ENCODE data around the gene RXYLT1. TPM values are rescaled to one million over a fixed set of nuclear protein-coding genes. Genes with fewer than 3 reads are reported as not detected.
"Not testable (repeated sequence)": the region's sequence is repeated elsewhere in the genome, so short reads cannot be mapped to it uniquely, and the experiment has no call there.

The RXYLT1 gene
- total RNA-seq, 2 donors from 2014 or later = 9.7 to 11.0 TPM

GRCh38 chr12:63838411-63838810 lies 58.7 kb downstream of the RXYLT1 start:
- no peak overlapping the region for H3K4me3 ChIP-seq (ENCODE audit: low read length)
- no peak overlapping the region for H3K9ac ChIP-seq (ENCODE audit: extremely low read depth, low read length, poor library complexity, severe bottlenecking)
- Mint-ChIP-seq H3K4me3 (no peak overlapping the region), H3K36me3 (ENCODE audit: low read depth) (no peaks in the 10 kb centered on the region), H3K27ac (no peak overlapping the region), H3K27me3 (ENCODE audit: insufficient read depth) (peaks cover 4% of the 10 kb centered on the region), H3K9me3 (no peaks in the 10 kb centered on the region), H3K4me1 (no peaks in the 10 kb centered on the region)
- no peak for DNase-seq
- H3K4me1 ChIP-seq (ENCODE audit: control insufficient read depth, insufficient read depth, low read length) = no peaks in the 10 kb centered on the region
- H3K36me3 ChIP-seq (ENCODE audit: control insufficient read depth, insufficient read depth, low read length) = no peaks in the 10 kb centered on the region
- no peak for TF ChIP-seq CTCF (conservative IDR thresholded peaks at IDR 0.05)
- no peak overlapping the region for H3K27ac ChIP-seq (ENCODE audit: low read depth, low read length)
- 93 to 95% methylated on average over 8 to 9 of the region's 9 CpGs for WGBS, 2 experiments (ENCODE audit: insufficient coverage in 1 of 2, insufficient read length in 1 of 2)
- no peaks in the 10 kb centered on the region for H3K27me3 ChIP-seq (ENCODE audit: control insufficient read depth, insufficient read depth, low read length, poor library complexity, severe bottlenecking)
- no peaks in the 10 kb centered on the region for H3K9me3 ChIP-seq (ENCODE audit: control insufficient read depth, low read length)

- peaks cover 4% of the 10 kb centered on the region for H3K4me1 Mint-ChIP-seq
- DNase-seq = no peak
- no peak overlapping the region for H3K9ac ChIP-seq (ENCODE audit: extremely low read depth, low read length, poor library complexity, severe bottlenecking)
- no peak overlapping the region for H3K27ac ChIP-seq (ENCODE audit: low read depth, low read length)
- no peak for TF ChIP-seq CTCF (conservative IDR thresholded peaks at IDR 0.05)
- H3K9me3 ChIP-seq (ENCODE audit: control insufficient read depth, low read length) = no peaks in the 10 kb centered on the region
- no peaks in the 10 kb centered on the region for H3K27me3 ChIP-seq (ENCODE audit: control insufficient read depth, insufficient read depth, low read length, poor library complexity, severe bottlenecking)
- H3K4me1 ChIP-seq (ENCODE audit: control insufficient read depth, insufficient read depth, low read length) = no peaks in the 10 kb centered on the region
- H3K27me3 Mint-ChIP-seq (ENCODE audit: insufficient read depth) = peaks cover 4% of the 10 kb centered on the region
- H3K4me3 ChIP-seq (ENCODE audit: low read length) = no peak overlapping the region
- no peaks in the 10 kb centered on the region for H3K36me3 Mint-ChIP-seq (ENCODE audit: low read depth)
- no peak overlapping the region for H3K27ac Mint-ChIP-seq
- WGBS, 2 experiments (ENCODE audit: insufficient coverage in 1 of 2, insufficient read length in 1 of 2) = 86 to 100% methylated on average over 1 of the region's 3 CpGs
- H3K9me3 Mint-ChIP-seq = no peaks in the 10 kb centered on the region
- H3K4me3 Mint-ChIP-seq = no peak overlapping the region
- H3K36me3 ChIP-seq (ENCODE audit: control insufficient read depth, insufficient read depth, low read length) = no peaks in the 10 kb centered on the region
Observed at GRCh38 chr12:63841011-63841410, 61.3 kb downstream of the RXYLT1 start.

GRCh38 chr12:63841571-63841970 lies 61.9 kb downstream of the RXYLT1 start:
- Mint-ChIP-seq H3K27me3 (ENCODE audit: insufficient read depth) (peaks cover 4% of the 10 kb centered on the region), H3K27ac (no peak overlapping the region), H3K9me3 (no peaks in the 10 kb centered on the region), H3K36me3 (ENCODE audit: low read depth) (no peaks in the 10 kb centered on the region), H3K4me1 (peaks cover 10% of the 10 kb centered on the region), H3K4me3 (no peak overlapping the region)
- Histone ChIP-seq H3K27me3 (ENCODE audit: control insufficient read depth, insufficient read depth, low read length, poor library complexity, severe bottlenecking) (no peaks in the 10 kb centered on the region), H3K4me3 (ENCODE audit: low read length) (no peak overlapping the region), H3K9ac (ENCODE audit: extremely low read depth, low read length, poor library complexity, severe bottlenecking) (no peak overlapping the region), H3K36me3 (ENCODE audit: control insufficient read depth, insufficient read depth, low read length) (no peaks in the 10 kb centered on the region), H3K9me3 (ENCODE audit: control insufficient read depth, low read length) (no peaks in the 10 kb centered on the region), H3K27ac (ENCODE audit: low read depth, low read length) (no peak overlapping the region), H3K4me1 (ENCODE audit: control insufficient read depth, insufficient read depth, low read length) (no peaks in the 10 kb centered on the region)
- 93 to 100% methylated on average over 3 to 4 of the region's 4 CpGs for WGBS, 2 experiments (ENCODE audit: insufficient coverage in 1 of 2, insufficient read length in 1 of 2)
- no peak for TF ChIP-seq CTCF (conservative IDR thresholded peaks at IDR 0.05)
- DNase-seq = no peak

- H3K9me3 Mint-ChIP-seq; H3K27ac ChIP-seq (ENCODE audit: low read depth, low read length); H3K4me3 ChIP-seq (ENCODE audit: low read length); H3K4me1 ChIP-seq (ENCODE audit: control insufficient read depth, insufficient read depth, low read length); H3K27ac Mint-ChIP-seq; H3K9ac ChIP-seq (ENCODE audit: extremely low read depth, low read length, poor library complexity, severe bottlenecking); H3K27me3 Mint-ChIP-seq (ENCODE audit: insufficient read depth); H3K36me3 Mint-ChIP-seq (ENCODE audit: low read depth); H3K36me3 ChIP-seq (ENCODE audit: control insufficient read depth, insufficient read depth, low read length); H3K27me3 ChIP-seq (ENCODE audit: control insufficient read depth, insufficient read depth, low read length, poor library complexity, severe bottlenecking); DNase-seq; H3K9me3 ChIP-seq (ENCODE audit: control insufficient read depth, low read length): not testable (repeated sequence)
- Mint-ChIP-seq H3K4me3 (peak overlapping the region; percentile 91), H3K4me1 (peaks cover 11% of the 10 kb centered on the region)
- WGBS, 2 experiments (ENCODE audit: insufficient coverage in 1 of 2, insufficient read length in 1 of 2) = 87 to 97% methylated on average over 11 to 17 of the region's 17 CpGs
Observed at GRCh38 chr12:63842750-63843149, 63.0 kb downstream of the RXYLT1 start.
